Measurements from ENCODE around the gene ZNF236.
"Not testable (repeated sequence)": the region's sequence is repeated elsewhere in the genome, so short reads cannot be mapped to it uniquely, and the experiment has no call there.

The ZNF236 gene

DNA sequence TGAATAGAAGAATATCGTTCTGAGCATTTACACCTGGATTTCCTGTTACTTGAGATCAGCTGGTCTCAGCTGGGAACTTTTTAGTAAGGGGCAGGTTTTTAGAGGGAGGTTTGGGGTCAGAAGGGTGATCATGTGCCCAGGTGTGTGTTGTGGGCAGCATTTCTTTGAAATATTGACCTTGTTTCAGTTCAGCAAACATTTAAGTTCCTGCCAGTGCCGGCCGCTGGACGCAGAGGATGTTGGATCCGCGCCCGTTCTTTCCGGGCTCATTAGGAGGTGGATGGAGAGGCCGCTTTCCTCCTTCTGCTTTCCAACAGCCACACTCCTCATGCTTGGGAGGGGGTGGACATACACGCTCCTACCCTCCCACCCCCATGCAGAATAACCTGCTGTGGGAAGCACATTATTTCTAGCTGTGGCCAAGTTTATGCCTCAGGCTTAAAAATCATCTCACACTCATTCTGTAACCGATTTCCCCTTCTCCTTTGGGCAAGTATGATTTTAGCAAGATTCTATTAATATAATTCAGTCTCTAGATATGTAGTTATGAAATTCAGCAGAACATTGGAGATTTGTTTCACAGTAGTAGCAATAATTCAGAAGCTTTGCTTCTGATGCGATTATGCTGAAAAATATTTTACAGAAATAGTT lies 131.4 kb downstream of the ZNF236 start:
- DNase-seq: peak; percentile 78

DNA sequence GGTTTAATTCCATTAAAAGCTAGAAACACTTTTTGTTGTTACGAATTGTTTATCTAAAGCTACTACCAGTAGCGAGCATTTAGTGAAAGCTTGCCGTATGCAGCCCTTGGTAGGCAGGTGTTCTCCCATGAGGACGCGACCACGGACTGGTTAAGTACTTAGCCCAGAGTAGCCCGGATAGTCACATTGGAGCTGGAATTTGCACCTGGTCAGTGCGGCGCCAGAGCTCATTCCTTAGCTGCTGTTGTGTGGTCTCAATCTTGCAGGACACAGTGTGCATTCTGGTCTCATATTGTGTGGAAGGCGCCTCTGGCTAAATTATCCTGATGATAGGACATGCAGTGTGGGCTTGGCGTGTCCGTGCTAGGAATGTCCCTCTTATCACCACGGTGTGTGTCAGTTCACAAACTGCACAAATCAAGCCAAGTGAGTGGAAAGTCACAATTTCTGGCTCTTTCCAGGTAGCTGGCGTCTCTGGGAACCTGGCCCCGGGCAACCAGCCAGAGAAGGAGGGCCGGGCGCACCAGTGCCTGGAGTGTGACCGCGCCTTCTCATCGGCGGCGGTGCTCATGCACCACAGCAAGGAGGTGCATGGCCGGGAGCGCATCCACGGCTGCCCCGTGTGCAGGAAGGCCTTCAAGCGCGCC lies 133.3 kb downstream of the ZNF236 start:
- DNase-seq: peak; percentile 77

- no peak for DNase-seq
These were observed 134.3 kb downstream of the ZNF236 start for GRCh38 chr18:76956648-76957047.

DNA sequence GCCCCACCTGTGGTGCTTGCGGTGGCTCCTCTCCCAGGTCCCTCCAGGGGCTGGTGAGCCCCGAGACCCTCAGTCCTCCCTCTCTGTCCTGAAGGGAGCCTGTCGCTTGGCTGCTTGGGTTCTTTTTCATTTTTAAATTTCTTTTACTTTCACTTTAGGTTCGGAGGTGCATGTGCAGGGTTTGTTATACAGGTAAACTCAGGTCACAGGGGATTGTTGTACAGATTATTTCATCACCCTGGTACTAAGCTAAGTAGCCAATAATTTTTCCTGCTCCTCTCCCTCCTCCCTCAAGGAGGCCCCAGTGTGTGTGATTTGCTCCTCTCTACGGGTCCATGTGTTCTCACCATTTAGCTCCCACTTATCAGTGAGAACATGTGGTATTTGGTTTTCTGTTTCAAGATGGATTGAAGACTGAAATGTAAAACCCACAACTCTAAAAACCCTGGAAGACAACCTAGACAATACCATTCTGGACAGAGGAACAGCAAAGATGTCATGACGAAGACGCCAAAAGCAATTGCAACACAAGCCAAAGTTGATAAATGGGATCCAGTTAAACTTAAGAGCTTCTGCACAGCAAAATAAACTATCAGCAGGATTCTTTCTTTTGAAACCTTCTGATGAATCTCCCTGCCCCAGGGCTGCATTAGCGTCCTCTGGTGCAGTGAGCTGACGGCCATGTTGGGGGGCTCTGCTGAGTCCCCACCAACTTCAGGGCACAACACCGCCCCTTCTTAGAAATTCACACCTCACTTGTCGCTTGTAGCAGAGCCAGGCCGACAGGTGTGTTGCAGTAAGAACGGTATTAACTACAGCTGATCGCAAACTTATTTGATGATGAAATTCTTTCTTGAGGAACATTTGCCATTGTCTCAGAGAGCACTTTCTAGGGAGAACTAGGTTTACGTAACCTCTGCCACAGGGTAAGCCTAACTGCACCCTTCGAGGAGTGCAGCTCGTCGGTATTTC lies 135.3 kb downstream of the ZNF236 start:
- DNase-seq: no peak

DNA sequence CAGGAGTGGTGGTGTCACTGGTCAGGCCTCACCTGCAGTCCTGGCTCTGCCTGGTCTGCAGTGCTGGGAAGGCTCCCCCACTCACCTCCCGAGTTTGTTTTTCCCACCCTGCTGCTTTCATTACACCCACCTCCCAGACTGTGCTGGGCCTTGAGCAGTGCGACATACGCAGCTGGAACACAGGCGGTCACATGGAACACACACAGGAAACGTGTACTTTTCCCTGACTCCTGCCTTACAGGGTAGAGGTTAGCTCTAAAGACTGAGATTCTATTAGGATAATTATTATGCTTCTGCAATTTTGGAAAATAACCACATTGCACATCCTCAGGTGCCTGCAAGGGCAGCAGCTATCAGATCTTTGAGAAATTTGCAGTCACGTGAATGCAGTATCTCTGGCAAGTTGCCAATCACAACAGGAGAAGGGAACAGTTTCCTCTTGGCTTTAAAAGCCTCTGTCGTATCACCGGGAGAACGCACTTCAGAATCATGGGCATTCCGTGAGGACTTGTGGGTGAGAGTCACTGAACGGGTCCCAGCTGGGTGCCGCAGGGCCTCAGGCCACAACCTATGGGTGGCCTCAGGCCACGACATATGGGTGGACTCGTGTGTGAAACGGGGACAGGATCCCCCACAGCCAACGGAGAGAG lies 136.5 kb downstream of the ZNF236 start:
- peak; percentile 64 for DNase-seq

- peak; percentile 16 for DNase-seq
These were observed 137.2 kb downstream of the ZNF236 start for GRCh38 chr18:76959605-76960004.

DNA sequence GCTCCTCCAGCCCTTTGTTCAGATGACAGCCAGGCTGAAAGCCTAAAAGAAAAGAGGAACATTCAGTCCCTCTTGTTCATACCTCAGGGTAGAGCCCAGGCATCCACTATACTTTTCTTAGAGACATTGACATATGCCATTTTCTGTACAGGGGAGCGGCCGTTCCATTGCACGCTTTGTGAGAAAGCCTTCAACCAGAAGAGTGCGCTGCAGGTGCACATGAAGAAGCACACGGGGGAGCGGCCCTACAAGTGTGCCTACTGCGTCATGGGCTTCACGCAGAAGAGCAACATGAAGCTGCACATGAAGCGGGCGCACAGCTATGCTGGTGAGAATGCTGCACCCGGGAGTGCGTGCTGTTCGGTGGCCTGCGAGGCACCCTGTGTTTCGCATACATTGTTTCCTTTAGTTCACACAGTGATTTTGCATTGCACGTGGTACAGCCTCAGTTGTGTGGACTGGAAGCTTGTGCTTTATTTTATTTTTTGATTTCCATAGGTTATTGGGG lies 138.2 kb downstream of the ZNF236 start:
- no peak for DNase-seq

DNA sequence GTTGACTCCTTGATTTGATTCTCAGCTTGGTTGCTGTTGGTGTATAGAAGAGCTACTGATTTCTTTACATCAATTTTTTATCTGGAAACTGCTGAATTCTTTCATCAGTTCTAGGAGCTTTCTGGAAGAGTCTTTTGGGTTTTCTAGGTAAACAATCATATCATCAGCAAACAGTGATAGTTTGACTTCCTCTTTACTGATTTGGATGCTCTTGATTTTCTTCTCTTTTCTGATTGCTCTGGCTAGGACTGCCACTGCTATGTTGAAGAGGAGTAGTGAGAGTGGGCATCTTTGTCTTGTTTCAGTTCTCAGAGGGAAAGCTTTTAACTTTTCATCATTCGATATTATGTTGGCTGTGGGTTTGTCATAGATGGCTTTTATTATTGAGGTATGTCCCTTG lies 140.5 kb downstream of the ZNF236 start:
- no peak for DNase-seq

DNA sequence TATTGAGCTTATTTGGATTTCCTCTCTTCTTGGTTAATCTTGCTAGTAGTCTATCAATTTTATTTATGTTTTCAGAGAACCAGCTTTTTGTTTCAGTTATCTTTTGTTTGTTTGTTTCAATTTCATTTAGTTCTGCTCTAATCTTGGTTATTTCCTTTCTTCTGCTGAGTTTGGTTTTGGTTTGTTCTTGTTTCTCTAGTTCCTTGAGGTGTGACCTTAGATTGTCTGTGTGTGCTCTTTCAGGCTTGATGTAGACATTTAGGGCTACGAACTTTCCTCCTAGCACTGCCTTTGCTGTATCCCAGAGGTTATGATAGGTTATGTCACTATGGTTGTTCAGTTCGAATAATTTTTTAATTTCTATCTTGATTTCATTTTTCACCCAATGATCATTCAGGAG lies 141.6 kb downstream of the ZNF236 start:
- DNase-seq: no peak

DNA sequence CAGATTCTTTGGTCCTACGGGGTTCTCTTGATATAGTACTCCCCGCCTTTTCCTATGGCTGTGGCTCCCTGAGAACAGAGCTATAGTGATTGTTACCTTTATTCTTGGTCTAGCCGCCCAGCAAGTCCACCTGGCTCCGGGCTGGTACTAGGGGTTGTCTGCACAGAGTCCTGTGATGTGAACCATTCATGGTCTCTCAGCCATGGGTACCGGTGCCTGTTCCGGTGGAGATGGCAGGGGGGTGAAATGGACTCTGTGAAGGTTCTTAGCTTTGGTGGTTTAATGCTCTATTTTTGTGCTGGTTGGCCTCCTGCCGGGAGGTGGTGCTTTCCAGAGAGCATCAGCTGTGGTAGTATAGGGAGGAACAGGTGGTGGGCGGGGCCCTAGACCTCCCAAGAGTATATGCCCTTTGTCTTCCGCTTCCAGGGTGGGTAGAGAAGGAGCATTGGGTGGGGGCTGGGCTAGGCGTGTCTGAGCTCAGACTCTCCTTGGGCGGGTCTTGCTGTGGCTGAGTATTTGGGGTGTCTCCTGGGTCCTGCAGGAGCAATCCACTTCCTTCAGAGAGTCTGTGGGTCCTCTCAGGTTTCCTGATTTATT lies 143.3 kb downstream of the ZNF236 start:
- DNase-seq: not testable (repeated sequence)

DNA sequence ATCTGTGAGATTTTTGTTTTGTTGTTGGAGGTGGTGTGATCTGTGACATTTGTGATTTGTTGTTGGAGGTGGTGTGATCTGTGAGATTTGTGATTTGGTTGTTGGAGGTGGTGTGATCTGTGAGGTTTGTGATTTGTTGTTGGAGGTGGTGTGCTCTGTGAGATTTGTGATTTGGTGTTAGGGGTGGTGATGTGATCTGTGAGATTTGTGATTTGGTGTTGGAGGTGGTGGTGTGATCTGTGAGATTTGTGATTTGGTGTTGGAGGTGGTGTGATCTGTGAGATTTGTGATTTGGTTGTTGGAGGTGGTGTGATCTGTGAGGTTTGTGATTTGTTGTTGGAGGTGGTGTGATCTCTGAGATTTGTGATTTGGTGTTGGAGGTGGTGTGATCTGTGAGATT lies 144.9 kb downstream of the ZNF236 start:
- not testable (repeated sequence) for DNase-seq

GRCh38 chr18:76967721-76968472 lies 145.5 kb downstream of the ZNF236 start:
- no peak for DNase-seq

DNA sequence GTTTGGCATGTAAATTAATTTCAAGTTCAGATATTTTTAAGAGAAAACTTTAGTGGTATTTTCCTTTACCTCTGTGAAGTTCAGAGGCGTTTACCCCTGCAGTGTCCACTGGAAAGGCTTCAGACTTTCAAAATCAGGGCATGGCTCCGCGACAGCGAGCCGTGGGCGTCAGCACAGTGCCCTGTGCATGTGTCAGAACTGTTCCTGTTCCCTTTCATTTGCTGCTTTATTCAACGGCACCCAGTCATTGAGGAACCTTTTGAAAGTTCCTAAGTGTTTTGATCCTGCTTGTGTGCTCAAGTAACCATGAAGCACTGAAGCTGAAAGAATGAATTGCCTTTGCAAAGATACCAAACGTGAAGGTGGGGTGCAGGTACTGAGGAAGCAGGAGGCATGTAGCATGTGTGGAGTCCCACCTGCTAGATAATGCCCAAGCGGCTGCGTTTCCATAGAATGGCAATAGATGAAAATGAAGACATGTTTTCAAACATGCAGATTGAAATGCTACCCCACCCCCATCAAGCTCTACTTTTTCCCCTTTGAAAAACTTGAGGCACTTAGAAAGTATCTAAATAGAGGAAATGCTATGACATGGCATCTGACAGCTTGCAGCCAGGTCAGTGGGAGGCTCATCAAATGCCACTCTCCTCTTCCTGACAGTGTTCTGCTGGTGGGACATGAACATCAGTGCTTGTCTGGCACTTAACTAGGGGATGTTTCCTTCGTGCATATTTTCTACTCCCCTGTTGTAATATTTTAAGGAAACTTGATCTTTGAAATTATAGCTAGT lies 148.6 kb downstream of the ZNF236 start:
- DNase-seq: peak; percentile 83

DNA sequence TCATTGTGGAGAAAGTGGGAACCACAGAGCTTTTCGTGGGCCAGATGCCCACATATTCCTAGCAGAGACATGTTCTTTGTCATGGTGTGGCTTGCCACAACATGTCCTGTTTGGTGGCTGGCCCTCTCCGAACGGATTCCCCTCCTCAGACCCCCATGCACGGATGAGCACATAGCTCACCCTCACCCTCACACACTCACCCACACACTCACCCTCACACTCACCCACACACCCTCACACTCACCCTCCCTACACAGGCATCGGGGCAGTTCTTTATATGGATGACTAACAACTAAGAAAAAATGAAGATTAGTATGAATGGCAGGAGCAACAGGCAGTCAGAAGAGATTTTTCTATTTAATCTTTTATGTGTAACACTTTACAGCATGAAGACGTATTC lies 149.9 kb downstream of the ZNF236 start:
- DNase-seq: no peak

GRCh38 chr18:76972846-76973519 lies 150.6 kb downstream of the ZNF236 start:
- no peak for DNase-seq

DNA sequence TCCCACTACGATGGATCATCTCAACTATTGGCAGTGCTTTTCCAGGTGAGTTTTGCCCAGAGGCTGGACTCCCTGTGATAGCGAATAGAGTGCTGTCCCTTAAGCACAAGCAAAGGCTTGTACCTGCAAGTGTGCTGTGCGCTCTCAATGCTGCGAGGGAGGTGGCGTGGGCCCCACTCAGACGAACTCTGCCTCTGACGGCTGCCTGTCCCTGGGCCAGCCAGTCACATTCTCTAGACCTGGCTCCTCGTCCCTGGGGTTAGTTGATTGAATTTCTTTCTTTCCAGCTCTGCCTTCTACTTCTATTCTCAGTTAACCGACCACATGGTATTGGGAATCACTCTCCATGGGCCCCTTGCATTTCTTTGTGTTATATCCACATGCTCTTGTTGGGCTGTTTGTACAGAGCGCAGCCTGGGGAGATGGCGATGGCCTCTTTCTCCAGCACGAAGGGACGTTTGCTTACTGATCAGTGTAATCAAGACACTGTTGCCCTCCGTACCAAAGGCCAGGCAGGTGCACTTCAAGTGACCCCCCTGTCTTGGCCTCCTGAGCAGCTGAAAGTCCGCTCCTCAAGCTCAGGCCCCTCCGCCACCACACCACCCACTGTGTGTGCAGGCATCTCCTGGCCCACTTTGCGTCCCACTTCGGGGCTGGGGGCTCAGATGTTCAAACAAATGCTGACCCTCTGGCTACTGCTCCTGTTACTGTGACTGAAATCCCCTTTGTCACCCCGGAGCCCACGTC lies 151.3 kb downstream of the ZNF236 start:
- DNase-seq: no peak

DNA sequence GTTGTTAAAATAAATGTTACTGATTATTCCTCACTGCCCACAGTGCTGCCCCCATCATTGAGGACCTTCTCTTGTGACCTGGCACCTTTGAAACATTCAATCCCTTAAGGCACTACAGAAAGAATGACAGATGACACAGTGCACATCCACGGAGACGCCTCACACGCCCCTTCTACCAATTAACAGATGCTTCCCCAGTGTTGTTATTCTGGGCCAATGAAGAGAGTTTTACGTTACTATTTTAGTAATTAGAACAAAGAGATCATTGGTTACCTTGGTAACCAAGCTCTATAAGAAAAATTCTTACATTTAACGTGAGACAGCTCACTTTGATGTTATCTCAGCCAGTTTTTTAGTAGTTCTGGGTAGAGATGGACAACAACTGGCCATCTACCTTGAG lies 152.0 kb downstream of the ZNF236 start:
- no peak for DNase-seq

GRCh38 chr18:76975577-76976110 lies 153.3 kb downstream of the ZNF236 start:
- no peak for DNase-seq

DNA sequence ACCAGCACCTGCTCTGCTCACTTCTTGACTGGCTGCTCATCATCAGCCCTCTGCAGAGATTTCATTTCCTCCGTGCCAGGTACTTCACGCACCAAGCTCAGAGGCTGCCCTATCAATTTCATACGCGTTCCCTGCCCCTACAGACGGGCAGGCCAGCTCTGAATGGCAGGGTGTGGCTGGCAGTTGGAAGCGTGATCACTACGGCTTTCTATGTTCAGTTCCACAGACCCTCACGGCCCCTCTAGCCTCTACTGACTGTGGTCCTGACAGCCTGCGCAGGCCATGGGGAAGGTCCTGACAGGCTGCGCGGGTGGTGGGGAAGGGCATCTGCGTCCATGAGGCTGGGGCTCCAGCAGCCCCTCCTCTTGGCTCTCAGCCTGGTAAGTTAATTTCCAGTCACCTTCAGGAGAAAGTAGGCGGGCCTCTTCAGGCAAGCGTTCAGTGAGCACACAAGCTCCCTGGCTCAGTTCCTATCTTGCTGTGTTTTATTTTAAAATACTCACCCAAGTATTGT lies 154.8 kb downstream of the ZNF236 start:
- peak; percentile 92 for DNase-seq

All from DMS79 treated with DMSO at 0.1 percent for 48 hours (cell line).